OCI-LY1 (cell line): ENCODE data around the gene ADAM19.

Experiments
- EZH2 ChIP-seq: fragments of 200-600 bp; sonication (generic), shearing (Covaris generic); IDR thresholded peaks from 2 replicates; pipeline ENCODE4 v1.8.0; 2017; ENCODE audit warnings: borderline replicate concordance, mixed run types, mild to moderate bottlenecking, antibody characterized with exemption, low read length, moderate library complexity, mixed read lengths
- TF ChIP-seq, protein P1 (sequence below): fragments of 200-600 bp; sonication (generic), shearing (Covaris generic); IDR thresholded peaks from 2 replicates; pipeline ENCODE4 v1.5.1; 2017; ENCODE audit warnings: mild to moderate bottlenecking, antibody characterized with exemption, low read length, moderate library complexity, mixed read lengths

DNA sequence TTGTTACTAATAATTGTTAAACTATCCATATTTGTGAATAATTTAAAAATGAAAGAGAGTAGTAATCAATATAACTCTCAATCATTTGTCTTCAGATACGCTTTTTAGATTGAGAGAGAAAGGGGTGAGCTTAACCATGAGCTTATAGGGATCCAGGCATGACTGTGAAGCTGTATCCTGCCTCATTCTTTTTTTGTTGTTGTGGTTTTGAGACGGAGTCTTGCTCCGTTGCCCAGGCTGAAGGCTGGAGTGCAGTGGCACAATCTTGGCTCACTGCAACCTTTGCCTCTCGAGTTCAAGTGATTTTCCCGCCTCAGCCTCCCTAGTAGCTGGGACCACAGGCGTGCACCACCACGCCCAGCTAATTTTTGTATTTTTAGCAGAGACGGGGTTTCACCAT lies 71.5 kb downstream of the ADAM19 start:
- TF ChIP-seq EZH2, result no peak
- TF ChIP-seq, protein P1, sequence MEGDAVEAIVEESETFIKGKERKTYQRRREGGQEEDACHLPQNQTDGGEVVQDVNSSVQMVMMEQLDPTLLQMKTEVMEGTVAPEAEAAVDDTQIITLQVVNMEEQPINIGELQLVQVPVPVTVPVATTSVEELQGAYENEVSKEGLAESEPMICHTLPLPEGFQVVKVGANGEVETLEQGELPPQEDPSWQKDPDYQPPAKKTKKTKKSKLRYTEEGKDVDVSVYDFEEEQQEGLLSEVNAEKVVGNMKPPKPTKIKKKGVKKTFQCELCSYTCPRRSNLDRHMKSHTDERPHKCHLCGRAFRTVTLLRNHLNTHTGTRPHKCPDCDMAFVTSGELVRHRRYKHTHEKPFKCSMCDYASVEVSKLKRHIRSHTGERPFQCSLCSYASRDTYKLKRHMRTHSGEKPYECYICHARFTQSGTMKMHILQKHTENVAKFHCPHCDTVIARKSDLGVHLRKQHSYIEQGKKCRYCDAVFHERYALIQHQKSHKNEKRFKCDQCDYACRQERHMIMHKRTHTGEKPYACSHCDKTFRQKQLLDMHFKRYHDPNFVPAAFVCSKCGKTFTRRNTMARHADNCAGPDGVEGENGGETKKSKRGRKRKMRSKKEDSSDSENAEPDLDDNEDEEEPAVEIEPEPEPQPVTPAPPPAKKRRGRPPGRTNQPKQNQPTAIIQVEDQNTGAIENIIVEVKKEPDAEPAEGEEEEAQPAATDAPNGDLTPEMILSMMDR, result no peak
